NOMO-1 treated with dmso at 0.1 percent for 144 hours (cell line): Measurements from ENCODE around the gene HCAR2.
"Not testable (repeated sequence)": the region's sequence is repeated elsewhere in the genome, so short reads cannot be mapped to it uniquely, and the experiment has no call there.

Experiments
- DNase-seq: peaks from one replicate; lab custom pipeline; 2025; ENCODE audit not compliant: unreplicated experiment; lab: John Stamatoyannopoulos, UW

The HCAR2 gene

GRCh38 chr12:122716658-122717057 is 13.5 kb upstream of the HCAR2 start, which contains the start of gene HCAR3:
TSS of gene HCAR3 (minus strand) at chr12:122716811. CDS start at chr12:122716737, 74 bp downstream.
- peak; percentile 48 for DNase-seq

DNA sequence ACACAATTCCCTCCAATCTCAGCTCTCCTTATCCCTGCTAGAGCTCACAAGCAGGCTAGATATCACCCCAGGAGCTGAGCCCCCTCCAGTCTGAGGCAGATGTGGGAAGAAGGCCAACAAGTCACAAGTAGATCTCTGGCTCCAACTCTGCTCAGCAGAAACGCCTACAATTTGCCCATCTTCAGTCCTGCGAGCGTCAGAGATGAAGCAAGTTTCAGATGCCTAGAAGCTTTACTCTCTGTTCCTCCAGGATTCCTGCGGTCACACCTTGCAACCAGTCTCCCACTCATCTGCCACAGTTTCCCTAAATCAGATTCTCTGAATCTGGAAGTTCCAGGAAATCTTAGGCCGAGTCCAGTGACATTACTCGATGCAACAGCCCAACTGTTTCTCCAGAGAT is 12.1 kb upstream of the HCAR2 start:
- not testable (repeated sequence) for DNase-seq

- DNase-seq = not testable (repeated sequence)
Measured at GRCh38 chr12:122713491-122714188, 10.5 kb upstream of the HCAR2 start.

DNA sequence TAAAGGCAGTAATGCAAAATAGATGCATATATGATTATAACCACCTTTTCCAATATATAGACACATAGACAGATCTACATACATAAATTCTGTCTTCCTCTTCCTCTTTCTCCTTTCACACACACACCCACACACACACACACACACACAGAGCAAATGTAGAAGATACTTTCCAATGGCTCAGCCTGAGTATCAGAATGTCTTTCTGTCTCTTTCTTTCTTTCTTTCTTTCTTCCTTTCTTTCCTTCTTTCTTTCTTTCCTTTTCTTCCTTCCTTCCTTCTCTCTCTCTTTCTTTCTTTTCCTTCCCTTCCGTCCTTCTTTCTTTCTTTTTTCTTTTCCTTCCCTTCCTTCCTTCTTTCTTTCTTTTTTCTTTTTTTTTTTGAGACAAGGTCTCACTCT is 8.1 kb upstream of the HCAR2 start:
- DNase-seq = peak; percentile 26

GRCh38 chr12:122710341-122710740 is 7.2 kb upstream of the HCAR2 start:
- not testable (repeated sequence) for DNase-seq

- DNase-seq = not testable (repeated sequence)
Measured at GRCh38 chr12:122709287-122709686, 6.1 kb upstream of the HCAR2 start.

- DNase-seq = not testable (repeated sequence)
Measured at GRCh38 chr12:122703841-122704240, 684 bp upstream of the HCAR2 start.

- DNase-seq = not testable (repeated sequence)
Measured at GRCh38 chr12:122701481-122701880, 1.7 kb downstream of the HCAR2 start.

- DNase-seq = not testable (repeated sequence)
Measured at GRCh38 chr12:122700038-122700710, 3.0 kb downstream of the HCAR2 start.

GRCh38 chr12:122696922-122697321 is 6.2 kb downstream of the HCAR2 start:
- not testable (repeated sequence) for DNase-seq

DNA sequence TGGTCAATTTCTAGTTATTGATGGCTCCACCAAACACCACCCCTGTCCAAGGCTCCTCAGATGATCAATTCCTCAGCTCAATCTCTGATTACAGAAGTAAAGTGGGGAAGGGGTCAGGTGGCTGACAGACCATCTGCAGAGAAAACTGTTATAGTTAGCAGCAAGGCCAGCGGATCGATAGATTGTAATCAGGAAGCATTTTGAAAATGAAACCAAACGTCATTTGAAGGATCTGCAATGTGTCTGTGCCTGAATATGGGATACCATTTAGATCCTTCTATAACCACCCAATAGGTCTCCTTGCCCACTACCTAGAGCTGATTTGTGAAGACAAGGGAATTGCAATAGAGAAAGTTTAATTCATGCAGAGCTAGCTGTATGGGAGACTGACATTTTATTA is 11.6 kb downstream of the HCAR2 start:
- no peak for DNase-seq

GRCh38 chr12:122688291-122688690 is 14.9 kb downstream of the HCAR2 start:
- DNase-seq = no peak

- no peak for DNase-seq
Measured at GRCh38 chr12:122687086-122687485, 16.1 kb downstream of the HCAR2 start.

- DNase-seq = no peak
Measured at GRCh38 chr12:122686538-122686937, 16.6 kb downstream of the HCAR2 start.

DNA sequence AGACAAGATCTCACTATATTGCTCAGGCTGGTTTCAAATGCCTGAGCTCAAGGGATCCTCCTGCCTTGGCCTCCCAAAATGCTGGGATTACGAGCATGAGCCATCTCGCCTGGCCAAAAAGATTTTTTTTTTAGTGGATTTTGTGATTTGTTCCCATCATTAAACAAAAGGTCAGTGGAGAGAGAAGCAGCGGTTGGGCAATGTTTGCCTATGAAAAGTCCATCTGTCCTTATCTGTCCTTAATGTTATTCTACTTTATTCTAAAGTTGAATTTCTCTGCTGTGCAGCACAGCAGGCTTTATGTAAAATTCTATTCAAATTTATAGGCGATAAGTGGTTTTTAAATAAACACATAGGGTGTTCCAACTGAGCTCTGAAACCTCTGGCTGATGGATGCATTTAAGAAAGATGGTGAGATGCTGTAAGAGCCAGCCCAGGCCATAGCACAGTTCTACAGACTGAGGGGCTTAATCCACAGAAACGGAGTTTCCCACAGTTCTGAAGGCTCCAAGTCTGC is 18.8 kb downstream of the HCAR2 start:
- no peak for DNase-seq

DNA sequence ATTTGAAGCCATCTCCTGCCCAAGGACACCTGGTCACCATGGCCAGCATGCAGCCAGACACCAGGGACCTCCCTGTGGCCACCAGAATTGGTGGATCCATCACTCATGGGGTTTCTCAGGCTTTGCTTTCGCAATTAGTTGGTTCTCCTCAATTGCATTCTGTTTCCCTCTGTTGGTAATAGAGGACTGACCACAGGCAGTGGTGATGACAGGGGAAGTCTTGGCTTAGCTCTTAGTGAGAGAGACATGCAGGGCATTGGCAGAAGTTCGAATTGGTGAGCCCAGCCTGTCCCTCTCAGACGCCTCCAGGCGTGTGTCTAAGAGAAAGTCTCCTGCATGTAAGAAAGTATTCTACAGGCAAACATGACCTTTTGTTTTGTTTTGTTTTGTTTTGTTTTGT is 21.3 kb downstream of the HCAR2 start:
- DNase-seq = peak; percentile 71

- DNase-seq = not testable (repeated sequence)
Measured at GRCh38 chr12:122680989-122681388, 22.2 kb downstream of the HCAR2 start.

DNA sequence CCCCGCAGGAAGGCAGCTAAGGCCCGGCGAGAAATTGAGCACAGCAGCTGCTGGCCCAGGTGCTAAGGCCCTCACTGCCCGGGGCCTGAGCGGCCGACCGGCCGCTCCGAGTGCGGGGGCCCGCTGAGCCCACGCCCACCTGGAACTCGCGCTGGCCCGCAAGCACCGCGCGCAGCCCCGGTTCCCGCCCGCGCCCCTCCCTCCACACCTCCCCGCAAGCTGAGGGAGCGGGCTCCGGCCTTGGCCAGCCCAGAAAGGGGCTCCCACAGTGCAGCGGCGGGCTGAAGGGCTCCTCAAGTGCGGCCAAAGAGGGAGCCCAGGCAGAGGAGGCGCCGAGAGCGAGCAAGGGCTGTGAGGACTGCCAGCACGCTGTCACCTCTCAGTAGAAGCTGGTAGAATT is 26.4 kb downstream of the HCAR2 start:
- not testable (repeated sequence) for DNase-seq

DNA sequence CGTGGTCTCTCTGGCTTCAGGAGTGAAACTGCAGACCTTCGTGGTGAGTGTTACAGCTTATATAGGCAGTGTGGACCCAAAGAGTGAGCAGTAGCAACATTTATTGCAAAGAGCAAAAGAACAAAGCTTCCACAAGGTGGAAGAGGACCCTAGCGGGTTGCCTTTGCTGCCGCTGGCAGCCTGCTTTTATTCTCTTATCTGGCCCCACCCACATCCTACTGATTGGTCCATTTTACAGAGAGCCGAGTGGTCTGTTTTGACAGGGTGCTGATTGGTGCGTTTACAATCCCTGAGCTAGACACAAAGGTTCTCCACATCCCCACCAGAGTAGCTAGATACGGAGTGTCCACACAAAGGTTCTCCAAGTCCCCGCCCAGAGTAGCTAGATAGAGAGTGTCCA is 27.1 kb downstream of the HCAR2 start:
- not testable (repeated sequence) for DNase-seq

- no peak for DNase-seq
Measured at GRCh38 chr12:122672515-122672914, 30.6 kb downstream of the HCAR2 start.

- DNase-seq = no peak
Measured at GRCh38 chr12:122669397-122670070, 33.6 kb downstream of the HCAR2 start.

DNA sequence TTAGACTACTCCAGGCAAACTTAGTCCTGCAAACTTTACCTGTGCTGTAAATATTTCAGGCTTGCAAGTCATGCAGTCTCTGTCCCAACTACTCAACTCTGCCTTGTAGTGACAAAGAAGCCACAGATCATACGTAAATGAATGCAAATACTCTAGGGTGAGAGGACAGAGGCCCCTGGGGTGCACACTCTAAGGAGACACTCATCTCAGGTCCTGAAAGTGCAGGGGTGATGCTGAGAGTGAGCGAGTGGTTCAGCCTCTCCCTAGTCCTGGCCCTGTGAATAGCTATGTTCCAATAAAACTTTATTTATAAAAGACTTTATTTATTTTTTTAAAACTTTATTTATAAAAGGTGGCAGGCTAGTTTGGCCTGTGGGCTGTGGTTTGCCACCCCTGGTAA is 34.9 kb downstream of the HCAR2 start:
- no peak for DNase-seq
